HuH-7 (cell line): Measurements from ENCODE around the gene INTS1.

Source experiments
- DNase-seq: peaks from one replicate; pipeline ENCODE4 v3.0.0; 2011; ENCODE audit warnings: low spot score

Gene INTS1

DNA sequence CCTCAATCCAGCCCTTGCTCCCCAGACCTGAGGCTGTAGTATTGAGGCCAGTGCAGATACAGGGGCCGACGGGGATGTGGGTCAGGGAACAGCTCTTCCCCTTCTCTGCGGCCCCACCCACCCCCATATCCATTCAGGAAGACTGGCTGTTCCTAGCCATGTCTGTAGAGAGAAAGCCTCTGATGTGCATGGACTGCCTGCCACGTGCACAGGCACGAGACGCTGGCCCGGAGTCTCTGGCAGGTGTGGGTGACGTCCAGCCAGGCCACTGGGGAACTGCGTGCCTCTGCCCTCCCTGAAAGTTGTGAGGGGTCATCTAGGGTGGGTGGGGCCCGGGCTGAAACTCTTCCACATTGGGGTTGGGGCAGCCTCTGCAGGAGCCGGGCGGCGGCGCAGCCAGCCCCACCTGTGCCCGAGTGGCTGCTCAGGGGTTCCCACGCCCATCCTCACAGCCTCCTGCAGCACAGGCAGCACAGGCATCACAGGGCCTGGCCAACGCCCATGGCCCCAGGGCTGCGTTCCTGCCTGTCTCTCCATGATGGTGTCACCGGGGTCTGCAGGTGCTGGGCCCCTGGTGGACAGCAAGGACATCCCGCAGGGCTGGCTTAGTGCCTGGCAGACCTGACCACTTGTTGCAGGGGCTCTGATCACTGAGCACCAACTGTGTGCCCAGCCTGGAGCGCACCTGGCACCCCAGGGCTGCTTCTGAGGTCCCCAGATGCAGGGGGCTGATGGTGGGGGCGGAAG lies 72.4 kb downstream of the INTS1 start:
- DNase-seq: no peak

DNA sequence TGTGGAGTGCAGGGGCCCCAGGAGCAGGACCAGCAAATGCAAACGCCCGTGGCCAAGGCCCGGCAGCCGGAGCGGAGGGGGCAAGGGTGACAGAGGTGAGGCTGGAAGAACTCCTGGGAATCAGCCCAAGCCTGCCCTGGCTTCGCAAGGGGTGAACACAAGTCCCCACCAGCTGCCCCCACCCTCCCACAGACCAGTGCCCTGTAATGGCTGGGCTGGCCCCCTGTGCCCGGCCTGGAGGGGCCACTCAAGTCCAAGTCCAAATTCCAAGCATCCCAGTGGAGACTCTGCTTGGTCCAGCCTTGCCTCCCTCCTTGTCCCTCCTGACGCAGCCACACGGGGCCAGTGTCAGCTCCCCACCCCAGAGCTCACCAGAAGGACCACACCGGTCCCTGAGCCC lies 73.0 kb downstream of the INTS1 start:
- DNase-seq: no peak

- no peak for DNase-seq
Measured at GRCh38 chr7:1430056-1430845, 73.9 kb downstream of the INTS1 start.

GRCh38 chr7:1428941-1429501 lies 75.2 kb downstream of the INTS1 start:
- no peak for DNase-seq

GRCh38 chr7:1427064-1427657 lies 77.0 kb downstream of the INTS1 start:
- no peak for DNase-seq

DNA sequence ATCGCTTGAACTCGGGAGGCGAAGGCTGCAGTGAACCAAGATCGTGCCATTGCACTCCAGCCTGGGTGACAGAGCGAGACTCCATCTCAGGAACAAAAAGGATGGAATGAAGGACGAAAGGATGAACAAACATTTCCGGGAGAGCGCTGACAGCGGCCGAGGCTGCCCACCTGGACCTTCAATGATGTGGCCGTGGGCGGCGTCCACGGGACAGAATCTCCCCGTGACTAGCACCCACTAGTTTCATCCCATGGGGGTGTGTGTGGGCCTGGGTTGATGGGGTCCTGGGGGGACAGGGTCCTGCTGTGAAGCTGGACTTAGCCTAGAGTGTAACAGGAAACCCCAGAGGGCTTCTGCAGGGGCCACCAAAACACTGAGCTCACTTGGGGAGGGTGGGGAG lies 77.7 kb downstream of the INTS1 start:
- DNase-seq: no peak

DNA sequence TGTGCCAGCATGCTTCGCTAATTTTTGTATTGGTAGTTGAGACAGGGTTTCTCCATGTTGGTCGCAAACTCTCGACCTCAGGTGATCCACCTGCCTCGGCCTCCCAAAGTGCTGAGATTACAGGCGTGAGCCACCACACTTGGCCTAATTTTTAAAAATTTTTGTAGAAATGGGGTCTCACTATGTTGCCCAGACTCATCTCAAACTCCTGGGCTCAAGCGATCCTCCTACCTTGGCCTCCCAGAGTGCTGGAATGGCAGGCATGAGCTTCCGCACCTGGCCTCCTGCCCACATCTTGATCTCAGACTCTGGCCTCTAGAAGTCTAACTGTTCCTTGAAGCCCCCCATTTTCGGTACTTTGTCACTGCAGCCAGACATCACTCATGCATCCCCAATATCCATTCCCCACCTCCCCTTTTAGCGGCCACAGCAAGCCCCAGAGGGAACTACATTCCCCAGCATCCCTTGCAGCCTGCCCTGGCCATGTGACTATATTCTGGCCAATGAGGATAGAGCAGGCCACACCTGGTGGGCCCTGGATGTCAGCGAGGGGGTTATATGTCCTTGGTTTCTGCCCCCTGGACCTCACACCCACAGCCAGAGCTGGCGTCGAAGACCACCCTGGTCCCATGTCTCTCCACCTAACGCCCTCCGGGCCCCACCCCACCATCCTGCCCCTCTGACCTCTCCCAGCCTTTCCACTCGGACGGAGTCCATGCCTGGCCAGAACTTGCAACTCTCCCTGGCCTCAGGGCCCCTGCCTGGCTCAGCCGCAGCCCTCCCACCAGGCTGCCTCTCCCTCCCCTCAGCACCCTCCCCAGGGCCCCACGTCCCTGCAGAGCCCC lies 78.7 kb downstream of the INTS1 start:
- DNase-seq: peak; percentile 92

- DNase-seq: no peak
Measured at GRCh38 chr7:1424041-1424440, 80.1 kb downstream of the INTS1 start.

DNA sequence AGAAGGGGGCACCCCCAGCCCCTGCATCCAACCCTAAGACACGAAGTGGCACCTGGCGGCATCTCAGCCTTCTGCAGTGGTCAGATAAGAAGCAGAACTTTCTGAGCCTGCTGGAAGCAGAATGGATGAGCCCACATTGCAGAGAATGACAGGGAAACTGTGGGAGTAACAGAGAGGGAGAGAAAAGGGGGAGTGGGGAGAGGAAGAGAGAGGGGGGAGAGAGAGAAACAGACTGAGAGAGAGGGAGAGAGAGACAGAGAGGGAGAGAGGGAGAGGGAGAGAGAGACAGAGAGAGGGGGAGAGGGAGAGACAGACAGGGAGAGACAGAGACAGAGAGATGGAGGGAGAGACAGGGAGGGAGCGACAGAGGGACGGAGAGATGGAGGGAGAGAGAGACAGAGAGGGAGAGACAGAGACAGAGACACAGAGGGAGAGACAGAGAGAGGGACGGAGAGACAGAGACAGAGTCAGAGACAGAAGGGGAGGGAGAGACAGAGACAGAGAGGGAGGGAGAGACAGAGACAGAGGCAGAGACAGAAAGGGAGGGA lies 80.9 kb downstream of the INTS1 start:
- no peak for DNase-seq

GRCh38 chr7:1422512-1423263 lies 81.5 kb downstream of the INTS1 start:
- no peak for DNase-seq

DNA sequence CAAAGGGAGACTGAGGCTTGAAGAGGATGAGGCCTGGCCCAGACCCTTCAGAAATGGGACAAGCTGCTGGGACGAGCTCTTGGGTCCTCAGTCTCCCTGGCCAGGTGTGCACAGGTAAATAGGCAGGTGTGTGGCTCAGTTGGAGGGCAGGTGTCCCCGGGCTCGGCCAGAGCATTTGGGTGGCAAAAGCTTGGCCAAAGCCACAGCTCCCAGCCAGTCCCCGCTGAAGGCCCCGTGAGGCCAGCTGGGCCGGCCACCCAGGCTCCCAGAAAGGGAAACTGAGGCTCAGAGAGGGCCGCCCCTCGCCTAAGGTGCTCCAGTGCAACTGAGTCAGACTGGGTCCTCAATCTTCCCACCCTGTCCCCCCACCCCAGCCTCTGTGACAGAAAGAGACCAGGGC lies 82.2 kb downstream of the INTS1 start:
- no peak for DNase-seq

DNA sequence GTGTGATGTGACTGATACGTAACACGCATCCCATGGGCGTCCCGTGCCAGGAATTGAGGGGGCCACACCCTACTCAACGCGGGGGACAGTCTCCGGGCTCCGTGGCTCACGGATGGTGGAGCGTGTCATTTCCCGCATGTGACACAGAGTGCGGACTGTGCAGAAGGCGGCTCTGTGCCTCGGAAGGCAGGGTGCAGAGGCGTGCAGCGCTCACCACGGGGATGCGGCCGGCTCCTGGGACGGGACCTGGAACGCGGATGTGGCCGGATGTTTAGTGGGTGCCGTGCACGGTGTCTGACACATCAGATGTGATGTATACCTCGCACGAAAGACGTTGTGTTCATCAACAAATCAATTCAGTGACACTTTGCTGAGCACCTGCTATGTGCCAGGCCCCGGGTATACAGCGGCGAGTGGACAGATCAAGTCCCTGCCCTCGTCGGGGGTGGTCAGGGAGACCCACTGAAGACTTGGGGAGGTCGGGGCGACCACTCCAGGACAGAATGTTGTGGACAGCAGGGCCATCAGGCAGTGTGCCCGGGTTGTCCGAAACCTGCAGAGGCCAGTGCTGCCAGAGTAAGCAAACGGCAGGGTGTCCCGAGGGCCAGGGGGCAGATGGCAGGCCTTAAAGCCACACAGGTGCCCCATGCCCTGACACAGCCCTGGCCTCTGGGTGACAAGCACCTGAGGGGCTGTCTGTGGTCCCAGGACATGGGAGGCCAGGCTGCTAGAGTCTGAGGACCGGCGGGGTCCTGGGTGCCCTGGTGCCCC lies 83.0 kb downstream of the INTS1 start:
- DNase-seq: no peak
